ENCODE data around the gene BARHL1.

DNA sequence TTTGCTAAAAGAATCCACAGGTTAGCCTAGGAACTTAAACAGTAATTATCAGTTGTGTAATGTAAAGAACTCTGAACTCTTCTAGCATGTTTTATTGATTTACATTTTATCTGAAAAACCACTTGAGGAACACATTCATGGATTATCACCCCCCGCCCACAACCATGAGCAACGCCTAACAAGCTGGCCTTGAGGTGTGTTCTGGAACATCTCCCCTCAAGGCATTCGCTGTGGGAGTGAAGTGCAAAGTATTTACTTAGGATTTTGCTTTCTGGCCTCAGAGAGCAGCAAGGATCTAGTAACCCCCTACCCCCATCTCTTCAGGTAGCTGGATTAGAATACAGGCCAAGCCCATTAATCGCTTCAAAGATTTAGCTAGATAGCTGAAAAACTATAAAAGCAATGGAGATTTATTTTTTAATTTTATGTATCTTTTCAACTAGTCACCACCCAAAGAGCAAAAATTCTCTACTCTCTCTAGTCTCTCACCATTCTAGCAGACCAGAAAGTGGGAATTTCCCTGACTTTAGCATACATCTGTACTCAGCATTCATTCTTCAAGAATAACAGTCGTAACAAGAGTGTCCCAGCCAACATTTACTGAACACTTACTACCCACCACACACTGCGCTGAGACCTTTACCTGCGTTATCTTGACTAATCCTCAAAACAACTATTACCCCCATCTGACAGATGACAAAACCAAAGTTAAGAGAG, 50.2 kb downstream of the BARHL1 start:
- no peak for TF ChIP-seq EP300 (conservative IDR thresholded peaks at IDR 0.05; ENCODE audit: poor library complexity, severe bottlenecking)
- TF ChIP-seq, protein P1, sequence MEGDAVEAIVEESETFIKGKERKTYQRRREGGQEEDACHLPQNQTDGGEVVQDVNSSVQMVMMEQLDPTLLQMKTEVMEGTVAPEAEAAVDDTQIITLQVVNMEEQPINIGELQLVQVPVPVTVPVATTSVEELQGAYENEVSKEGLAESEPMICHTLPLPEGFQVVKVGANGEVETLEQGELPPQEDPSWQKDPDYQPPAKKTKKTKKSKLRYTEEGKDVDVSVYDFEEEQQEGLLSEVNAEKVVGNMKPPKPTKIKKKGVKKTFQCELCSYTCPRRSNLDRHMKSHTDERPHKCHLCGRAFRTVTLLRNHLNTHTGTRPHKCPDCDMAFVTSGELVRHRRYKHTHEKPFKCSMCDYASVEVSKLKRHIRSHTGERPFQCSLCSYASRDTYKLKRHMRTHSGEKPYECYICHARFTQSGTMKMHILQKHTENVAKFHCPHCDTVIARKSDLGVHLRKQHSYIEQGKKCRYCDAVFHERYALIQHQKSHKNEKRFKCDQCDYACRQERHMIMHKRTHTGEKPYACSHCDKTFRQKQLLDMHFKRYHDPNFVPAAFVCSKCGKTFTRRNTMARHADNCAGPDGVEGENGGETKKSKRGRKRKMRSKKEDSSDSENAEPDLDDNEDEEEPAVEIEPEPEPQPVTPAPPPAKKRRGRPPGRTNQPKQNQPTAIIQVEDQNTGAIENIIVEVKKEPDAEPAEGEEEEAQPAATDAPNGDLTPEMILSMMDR (IDR thresholded peaks at IDR 0.05; ENCODE audit: poor library complexity, severe bottlenecking), result no peak
- no peak for TF ChIP-seq RAD21 (conservative IDR thresholded peaks at IDR 0.05)
- no peak for TF ChIP-seq POLR2AphosphoS5 (IDR thresholded peaks at IDR 0.05)

All from neural cell (in vitro differentiated cells).